ENCODE data around the gene PNMA8B.

Gene PNMA8B

GRCh38 chr19:46460981-46461380 is 34.7 kb downstream of the PNMA8B start:
- no peak for FAIRE-seq
- DNase-seq (ENCODE audit: insufficient read length, low spot score), result no peak

- no peak for DNase-seq (ENCODE audit: insufficient read length, low spot score)
- no peak for FAIRE-seq
Observed at GRCh38 chr19:46460055-46460454, 35.6 kb downstream of the PNMA8B start.

DNA sequence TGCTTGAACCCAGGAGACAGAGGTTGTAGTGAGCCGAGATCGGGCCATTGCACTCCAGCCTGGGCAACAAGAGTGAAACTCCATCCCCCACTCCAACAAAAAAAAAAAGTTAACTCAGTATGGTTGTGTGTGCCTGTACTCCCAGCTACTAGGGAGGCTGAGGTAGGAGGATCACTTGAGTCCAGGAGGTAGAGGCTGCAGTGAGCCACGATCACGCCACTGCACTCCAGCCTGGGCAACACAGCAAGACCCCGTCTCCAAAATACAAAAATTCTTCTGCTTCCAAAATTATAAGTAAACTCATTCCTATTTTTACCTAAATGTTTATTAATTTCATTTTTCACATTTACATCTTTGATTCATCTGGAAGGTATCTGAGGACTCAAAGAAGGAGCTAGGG is 38.7 kb downstream of the PNMA8B start:
- FAIRE-seq, result no peak
- no peak for DNase-seq (ENCODE audit: insufficient read length, low spot score)

DNA sequence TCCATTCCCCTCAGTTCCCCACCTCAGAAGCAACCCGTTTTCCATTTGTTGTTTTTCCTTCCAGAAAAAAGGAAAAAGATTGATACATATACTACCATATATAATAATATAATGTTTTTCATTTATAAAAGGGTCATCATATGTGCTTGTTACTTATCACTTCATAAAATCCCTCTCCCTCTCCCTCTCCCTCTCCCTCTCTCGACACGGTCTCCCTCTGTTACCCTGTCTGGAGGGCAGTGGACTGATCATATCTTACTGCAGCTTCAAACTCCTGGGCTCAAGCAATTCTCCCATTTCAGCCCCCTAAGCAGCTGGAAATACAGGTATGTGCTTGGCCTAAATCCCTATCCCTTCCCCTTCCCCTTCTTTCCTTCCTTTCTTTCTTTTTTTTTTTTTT is 41.4 kb downstream of the PNMA8B start:
- FAIRE-seq (no peak), DNase-seq (ENCODE audit: insufficient read length, low spot score) (no peak)

DNA sequence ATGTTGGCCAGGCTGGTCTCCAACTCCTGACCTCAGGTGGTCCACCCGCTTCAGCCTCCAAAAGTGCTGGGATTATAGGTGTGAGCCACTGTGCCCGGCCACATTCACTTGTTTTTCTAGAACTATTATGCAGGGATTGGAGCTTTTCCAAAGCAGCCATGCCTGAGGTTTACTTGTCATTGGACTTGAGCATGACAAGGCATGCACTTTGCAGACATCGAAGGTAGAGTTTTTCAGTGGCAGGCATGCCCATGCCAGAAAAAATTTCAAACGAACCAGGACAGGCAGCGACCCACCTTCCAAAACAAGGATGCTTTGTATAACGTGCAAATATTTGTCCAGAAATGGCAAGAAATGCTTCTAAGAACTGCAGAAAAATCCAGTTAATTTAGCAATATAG is 42.0 kb downstream of the PNMA8B start:
- DNase-seq (ENCODE audit: insufficient read length, low spot score) (no peak), FAIRE-seq (no peak)

DNA sequence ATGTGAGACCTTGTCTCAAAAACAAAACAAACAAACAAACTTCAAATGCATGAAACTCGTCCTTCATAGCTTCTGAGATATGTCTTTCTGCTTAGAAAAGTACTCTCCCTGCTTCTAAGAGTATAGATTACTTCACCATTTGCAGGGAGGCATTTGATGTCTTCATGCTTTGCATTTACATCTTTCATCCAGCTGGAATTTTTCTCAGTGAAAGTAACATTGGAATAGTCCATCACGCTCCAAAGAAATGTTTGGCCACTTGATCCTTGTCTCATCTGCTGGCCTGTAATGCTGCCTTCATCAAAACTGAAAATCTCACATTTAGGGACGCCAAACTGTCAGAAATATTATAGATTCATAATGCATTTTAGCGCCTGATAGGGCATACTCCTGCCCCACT is 43.5 kb downstream of the PNMA8B start:
- DNase-seq (ENCODE audit: insufficient read length, low spot score), result no peak
- no peak for FAIRE-seq

DNA sequence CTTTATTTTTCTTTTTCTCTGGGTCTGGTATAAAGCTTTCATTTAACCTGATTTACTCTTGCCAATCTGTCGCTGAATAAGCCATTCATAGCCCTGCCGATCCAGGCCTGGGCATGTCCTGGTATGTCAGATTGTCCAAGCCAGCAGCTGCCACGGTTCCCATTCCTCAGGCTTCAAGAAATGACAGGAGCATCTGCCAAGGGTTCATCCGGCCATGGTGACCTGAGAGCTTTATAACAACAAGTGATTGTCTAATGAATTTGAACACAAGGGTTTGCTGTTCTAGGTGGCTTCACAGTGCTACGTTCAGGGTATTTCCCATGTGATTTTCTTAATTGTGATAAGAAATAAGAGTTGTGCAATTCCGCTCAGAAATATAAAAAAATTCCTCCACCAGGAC is 44.3 kb downstream of the PNMA8B start:
- FAIRE-seq, result no peak
- DNase-seq (ENCODE audit: insufficient read length, low spot score), result no peak

DNA sequence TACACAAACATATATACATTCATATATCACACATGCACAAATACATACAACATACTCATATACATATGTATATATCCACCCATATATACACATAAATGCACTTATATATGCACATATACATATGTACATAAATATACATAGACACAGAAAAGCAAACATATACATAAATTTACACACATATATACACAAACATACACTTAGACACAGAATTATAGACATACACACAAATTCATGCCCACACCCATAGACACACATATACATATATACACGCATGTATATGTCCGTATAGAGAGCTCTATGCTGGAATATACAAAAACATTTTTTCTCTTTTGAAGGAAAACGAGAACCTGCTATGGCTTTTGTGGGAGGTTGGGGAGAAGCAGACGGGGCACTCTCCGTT is 44.9 kb downstream of the PNMA8B start:
- no peak for DNase-seq (ENCODE audit: insufficient read length, low spot score)
- no peak for FAIRE-seq

DNA sequence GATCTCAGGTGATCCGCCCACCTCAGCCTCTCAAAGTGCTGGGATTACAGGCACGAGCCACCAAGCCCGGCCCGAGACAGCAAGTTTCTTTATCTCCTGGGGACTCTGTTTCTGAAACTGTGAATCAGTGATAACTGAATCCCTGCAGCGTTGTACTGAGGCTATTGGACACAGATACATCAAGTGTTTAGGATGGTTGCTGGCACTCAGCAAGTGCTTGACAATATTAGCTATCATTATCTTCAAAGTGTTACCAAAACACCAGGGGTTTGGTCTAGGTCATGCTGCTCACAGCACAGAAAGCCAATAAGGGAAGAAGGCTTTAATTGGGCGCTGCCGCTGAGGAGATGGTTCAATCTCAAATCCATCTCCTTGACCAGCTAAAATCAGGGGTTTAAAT is 46.4 kb downstream of the PNMA8B start:
- no peak for DNase-seq (ENCODE audit: insufficient read length, low spot score)
- FAIRE-seq, result no peak

DNA sequence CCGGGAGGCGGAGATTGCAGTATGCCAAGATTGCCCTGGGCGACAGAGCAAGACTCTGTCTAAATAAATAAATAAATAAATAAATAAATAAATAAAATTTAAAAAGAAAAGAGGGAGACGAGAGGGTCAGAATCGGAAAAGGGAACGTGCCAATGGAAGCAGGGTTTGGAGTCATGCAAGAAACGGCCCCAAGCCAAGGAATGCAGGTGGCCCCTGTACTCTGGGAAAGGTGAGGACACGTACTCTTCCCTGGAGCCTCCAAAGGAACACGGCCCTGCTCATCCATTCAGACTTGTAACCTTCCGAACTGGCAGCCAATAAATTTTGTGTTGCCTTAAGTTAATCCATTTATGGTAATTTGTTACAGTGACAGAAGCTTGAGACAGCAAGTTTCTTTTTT is 47.1 kb downstream of the PNMA8B start:
- no peak for DNase-seq (ENCODE audit: insufficient read length, low spot score)
- FAIRE-seq, result no peak

GRCh38 chr19:46447824-46448223 is 47.8 kb downstream of the PNMA8B start:
- DNase-seq (ENCODE audit: insufficient read length, low spot score), result no peak
- FAIRE-seq, result no peak

DNA sequence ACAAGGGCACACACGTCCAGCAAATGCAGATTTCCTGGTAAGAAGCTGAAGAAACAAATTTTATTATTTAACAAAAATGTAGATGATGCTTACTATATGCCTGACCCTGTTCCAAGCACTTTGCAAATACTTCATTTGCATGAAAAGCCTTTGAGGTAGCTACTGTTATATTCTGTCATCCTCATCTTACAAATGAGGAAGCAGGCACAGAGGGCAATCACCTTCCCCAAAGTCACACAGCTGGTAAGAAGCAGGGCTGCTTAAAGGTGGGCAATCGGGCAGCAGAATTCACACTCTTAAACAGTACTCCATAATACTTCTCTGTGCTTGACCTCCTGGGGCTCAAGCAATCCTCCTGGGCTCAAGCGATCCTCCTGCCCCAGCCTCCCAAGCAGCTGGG is 48.7 kb downstream of the PNMA8B start:
- DNase-seq (ENCODE audit: insufficient read length, low spot score) (no peak), FAIRE-seq (no peak)

GRCh38 chr19:46446021-46446420 is 49.6 kb downstream of the PNMA8B start:
- DNase-seq (ENCODE audit: insufficient read length, low spot score), result no peak
- FAIRE-seq, result no peak

- FAIRE-seq (no peak), DNase-seq (ENCODE audit: insufficient read length, low spot score) (no peak)
Observed at GRCh38 chr19:46442808-46443450, 52.7 kb downstream of the PNMA8B start.

GRCh38 chr19:46441866-46442265 is 53.8 kb downstream of the PNMA8B start:
- no peak for DNase-seq (ENCODE audit: insufficient read length, low spot score)
- FAIRE-seq, result no peak
